Neutrophil (primary cell): ENCODE data around the gene CELA2A.

Experiments used
- H3K27ac ChIP-seq: fragments of 200-600 bp; sonication (generic); 2 replicates; pipeline ENCODE4 v1.5.1; 2016; ENCODE audit warnings: mild to moderate bottlenecking, moderate library complexity
- H3K27me3 ChIP-seq: fragments of 200-600 bp; sonication (generic); 2 replicates; pipeline ENCODE4 v1.6.0; 2016; ENCODE audit warnings: mild to moderate bottlenecking
- H3K36me3 ChIP-seq: fragments of 200-600 bp; sonication (generic); 2 replicates; pipeline ENCODE4 v1.5.1; 2017
- H3K4me1 ChIP-seq, 2 experiments: fragments of 200-600 bp in 1 of 2; sonication (generic) in 1 of 2; 1 replicate in 1 of 2; 2 replicates in 1 of 2; pipeline versions ENCODE4 v1.5.1 to v1.6.1; 2013 to 2016; ENCODE audit warnings: low read depth in 1 of 2, low read length in 1 of 2, mild to moderate bottlenecking in 1 of 2, moderate library complexity in 1 of 2; ENCODE audit not compliant: control insufficient read depth in 1 of 2, insufficient read depth in 1 of 2
- H3K4me3 ChIP-seq, 2 experiments: fragments of 200-600 bp in 1 of 2; sonication (generic) in 1 of 2; 1 replicate in 1 of 2; 2 replicates in 1 of 2; pipeline ENCODE4 v1.5.1; 2013 to 2016; ENCODE audit warnings: low read depth in 1 of 2, low read length in 1 of 2, mild to moderate bottlenecking in 1 of 2, moderate library complexity in 1 of 2
- H3K9me3 ChIP-seq: fragments of 200-600 bp; sonication (generic); 2 replicates; pipeline ENCODE4 v1.5.1; 2016
- CTCF ChIP-seq: fragments of 200-600 bp; sonication (generic); IDR thresholded peaks from 2 replicates; pipeline ENCODE4 v1.5.1; 2016; ENCODE audit warnings: antibody characterized with exemption

The CELA2A gene

GRCh38 chr1:15506831-15507230, 50.3 kb downstream of the CELA2A start:
- H3K4me3 ChIP-seq, result no peak overlapping the region
- H3K27ac ChIP-seq, result no peak overlapping the region
- peaks cover 67% of the 10 kb centered on the region for H3K36me3 ChIP-seq
- H3K4me1 ChIP-seq, result no peaks in the 10 kb centered on the region
- TF ChIP-seq CTCF, result no peak
- no peaks in the 10 kb centered on the region for H3K9me3 ChIP-seq
- no peaks in the 10 kb centered on the region for H3K27me3 ChIP-seq

- H3K36me3 ChIP-seq, result peaks cover 67% of the 10 kb centered on the region
- H3K27ac ChIP-seq, result no peak overlapping the region
- H3K4me3 ChIP-seq, result no peak overlapping the region
- no peaks in the 10 kb centered on the region for H3K9me3 ChIP-seq
- no peaks in the 10 kb centered on the region for H3K4me1 ChIP-seq
- no peak for TF ChIP-seq CTCF
- H3K27me3 ChIP-seq, result no peaks in the 10 kb centered on the region
Observed at GRCh38 chr1:15507278-15507677, 50.7 kb downstream of the CELA2A start.

- no peak overlapping the region for H3K4me3 ChIP-seq
- H3K36me3 ChIP-seq, result peaks cover 55% of the 10 kb centered on the region
- TF ChIP-seq CTCF, result no peak
Observed at GRCh38 chr1:15508700-15509487, 52.4 kb downstream of the CELA2A start.

GRCh38 chr1:15509586-15509985, 53.1 kb downstream of the CELA2A start:
- H3K4me3 ChIP-seq, result no peak overlapping the region
- no peaks in the 10 kb centered on the region for H3K9me3 ChIP-seq
- H3K27ac ChIP-seq, result no peak overlapping the region
- no peaks in the 10 kb centered on the region for H3K27me3 ChIP-seq
- H3K36me3 ChIP-seq, result peaks cover 48% of the 10 kb centered on the region
- TF ChIP-seq CTCF, result no peak
- H3K4me1 ChIP-seq, result peaks cover 2 to 3% of the 10 kb centered on the region in 2 experiments

More at GRCh38 chr1:15508700-15509487, 52.4 kb downstream of the CELA2A start:
- H3K27me3 ChIP-seq, result no peaks in the 10 kb centered on the region
- no peaks in the 10 kb centered on the region for H3K4me1 ChIP-seq
- H3K27ac ChIP-seq, result no peak overlapping the region
- no peaks in the 10 kb centered on the region for H3K9me3 ChIP-seq

- no peaks in the 10 kb centered on the region for H3K9me3 ChIP-seq
- no peak for TF ChIP-seq CTCF
- H3K36me3 ChIP-seq, result peaks cover 35% of the 10 kb centered on the region
- H3K27me3 ChIP-seq, result no peaks in the 10 kb centered on the region
- H3K4me3 ChIP-seq, result no peak overlapping the region
- H3K27ac ChIP-seq, result no peak overlapping the region
- peaks cover 13 to 14% of the 10 kb centered on the region in 2 experiments for H3K4me1 ChIP-seq
Observed at GRCh38 chr1:15510611-15511405, 54.3 kb downstream of the CELA2A start.
